Fibroblast of skin of left biceps (primary cell): Measurements from ENCODE around the gene POLDIP3.
"Not testable (repeated sequence)": the region's sequence is repeated elsewhere in the genome, so short reads cannot be mapped to it uniquely, and the experiment has no call there.

ENCODE experiments used
- DNase-seq, 2 experiments: peaks; one replicate each; pipeline ENCODE4 v3.0.0-alpha.2; 2013; ENCODE audit warnings: low read depth in 2 of 2

The POLDIP3 gene

GRCh38 chr22:42584364-42584940, 30.2 kb downstream of the POLDIP3 start:
- DNase-seq, result no peak

DNA sequence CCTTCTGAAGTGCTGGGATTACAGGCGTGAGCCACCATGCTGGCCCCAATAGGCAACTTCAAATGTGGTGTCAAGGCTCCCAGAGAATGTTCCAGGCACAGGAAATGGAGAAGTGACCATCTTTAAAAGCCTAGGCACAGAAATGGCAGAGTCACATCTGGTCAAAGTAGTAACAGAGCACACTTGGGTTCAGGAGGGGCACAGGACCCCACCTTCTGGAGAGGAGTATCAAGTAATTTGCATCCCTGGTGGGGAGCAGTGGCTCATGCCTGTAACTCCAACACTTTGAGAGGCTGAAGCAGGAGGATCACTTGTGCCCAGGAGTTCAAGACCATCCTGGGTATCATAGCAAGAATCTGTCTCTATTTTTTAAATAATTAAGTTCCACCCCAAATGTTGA, 31.7 kb downstream of the POLDIP3 start:
- DNase-seq, result no peak

DNA sequence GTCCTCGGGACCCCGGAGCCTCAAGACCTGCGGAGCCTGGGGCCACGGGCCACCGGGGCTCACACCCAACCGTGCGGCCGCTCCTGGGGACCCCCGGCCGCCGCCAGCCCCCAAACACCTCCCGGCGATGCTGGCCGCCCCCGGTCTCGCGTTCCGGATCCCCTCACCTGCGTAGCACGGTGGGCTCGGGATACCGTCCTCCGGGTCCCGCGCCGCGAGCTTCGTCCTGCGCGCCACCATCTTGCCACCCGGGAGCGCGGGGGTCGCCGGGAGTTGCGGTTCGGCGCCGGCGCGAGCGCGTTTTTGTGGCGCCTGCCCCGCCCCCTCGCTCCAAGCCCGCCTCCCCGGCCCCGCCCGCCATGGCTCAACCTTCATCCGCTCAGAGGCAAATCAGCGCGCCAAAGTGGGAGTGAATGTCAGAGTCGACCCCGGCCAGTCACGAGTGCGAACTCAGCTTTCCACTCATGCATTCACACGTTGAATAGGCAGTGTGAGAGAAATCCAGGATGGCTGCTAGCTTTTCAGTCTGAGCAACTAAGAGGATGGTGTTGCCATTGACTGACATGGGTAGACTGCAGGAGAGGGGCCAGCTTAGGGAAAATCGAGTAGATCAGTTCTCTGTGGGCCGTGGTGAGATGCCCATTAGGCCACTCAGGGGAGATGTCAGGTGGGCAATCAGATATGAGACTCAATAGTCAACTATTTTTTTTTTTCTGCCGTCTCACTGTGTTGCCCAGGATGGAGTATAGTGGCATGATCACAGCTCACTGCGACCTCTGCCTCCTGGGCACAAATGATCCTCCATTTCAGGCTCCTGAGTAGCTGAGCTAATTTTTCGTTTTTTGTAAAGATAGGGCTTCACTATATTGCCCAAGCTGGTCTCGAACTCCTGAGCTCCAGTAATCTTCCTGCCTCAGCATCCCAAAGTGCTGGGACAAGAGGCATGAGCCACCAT, 32.6 kb downstream of the POLDIP3 start:
- DNase-seq, result peak; percentile 13 to 15

GRCh38 chr22:42581194-42581761, 33.4 kb downstream of the POLDIP3 start:
- not testable (repeated sequence) for DNase-seq

DNA sequence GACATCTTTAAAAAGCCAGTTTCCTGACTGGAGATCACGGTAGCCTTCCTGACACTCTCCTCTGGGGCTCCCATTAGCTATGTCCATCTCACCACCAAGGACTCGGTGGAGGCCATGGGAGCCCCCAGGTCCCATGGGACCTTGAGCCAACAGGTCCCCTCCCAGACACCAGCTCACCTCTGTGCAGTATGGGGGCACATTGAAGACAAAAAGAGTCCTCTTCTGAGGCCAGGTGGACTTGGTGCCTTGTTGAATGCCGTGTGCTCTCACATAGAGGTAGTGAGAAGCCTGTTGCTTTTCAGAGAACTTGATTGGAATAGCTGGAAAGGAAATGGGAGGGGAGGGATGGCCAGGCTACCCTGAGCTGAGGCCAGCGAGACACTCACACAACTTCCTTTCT, 34.6 kb downstream of the POLDIP3 start:
- not testable (repeated sequence) for DNase-seq

DNA sequence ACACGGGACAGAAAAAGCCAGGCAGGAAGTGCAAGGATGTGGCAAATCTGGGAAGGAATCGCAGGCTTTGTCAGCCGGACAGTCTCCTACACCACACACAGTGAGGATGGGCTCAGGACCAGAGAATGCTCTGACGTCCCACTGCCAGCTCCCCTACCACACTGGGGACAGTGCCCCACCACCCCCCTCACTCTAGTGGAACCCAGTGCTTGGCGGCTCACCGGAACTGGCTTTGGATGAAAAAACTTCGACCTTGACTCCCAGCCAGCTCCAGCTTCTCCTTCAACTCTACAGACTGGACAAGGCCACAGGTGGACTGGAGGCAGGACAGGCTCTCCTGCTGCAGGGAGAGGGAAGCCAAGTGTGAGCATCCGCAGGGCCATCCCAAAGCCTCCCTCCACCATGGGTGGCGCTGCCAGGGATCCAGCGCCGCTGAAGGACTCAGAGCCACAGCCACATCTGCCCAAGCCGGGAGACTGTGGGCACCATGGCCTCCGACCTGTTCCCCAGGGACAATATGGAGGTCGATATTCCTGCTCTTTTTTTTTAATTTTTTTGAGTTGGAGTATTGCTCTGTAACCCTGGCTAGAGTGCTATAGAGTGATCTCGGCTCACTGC, 37.0 kb downstream of the POLDIP3 start:
- DNase-seq, result no peak

DNA sequence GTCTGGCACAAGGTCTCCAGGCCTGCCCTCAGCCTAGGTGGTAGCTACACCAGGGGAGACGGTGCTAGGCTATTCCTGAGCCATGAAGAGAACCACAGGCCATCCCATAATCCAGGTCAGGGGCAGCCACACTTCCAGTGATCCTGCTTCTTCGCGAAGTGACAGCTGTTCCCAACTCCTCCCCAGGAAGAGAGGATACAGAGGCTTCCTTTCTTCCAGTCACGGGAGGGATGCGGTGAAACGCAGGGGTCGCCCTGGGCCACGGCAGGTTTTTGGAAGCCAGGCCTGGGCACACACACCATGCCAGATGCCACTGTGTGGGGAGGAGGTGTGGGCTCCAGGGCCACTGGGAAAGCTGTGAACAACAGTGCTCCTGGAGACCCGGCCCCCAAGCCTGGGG, 37.5 kb downstream of the POLDIP3 start:
- not testable (repeated sequence) for DNase-seq

DNA sequence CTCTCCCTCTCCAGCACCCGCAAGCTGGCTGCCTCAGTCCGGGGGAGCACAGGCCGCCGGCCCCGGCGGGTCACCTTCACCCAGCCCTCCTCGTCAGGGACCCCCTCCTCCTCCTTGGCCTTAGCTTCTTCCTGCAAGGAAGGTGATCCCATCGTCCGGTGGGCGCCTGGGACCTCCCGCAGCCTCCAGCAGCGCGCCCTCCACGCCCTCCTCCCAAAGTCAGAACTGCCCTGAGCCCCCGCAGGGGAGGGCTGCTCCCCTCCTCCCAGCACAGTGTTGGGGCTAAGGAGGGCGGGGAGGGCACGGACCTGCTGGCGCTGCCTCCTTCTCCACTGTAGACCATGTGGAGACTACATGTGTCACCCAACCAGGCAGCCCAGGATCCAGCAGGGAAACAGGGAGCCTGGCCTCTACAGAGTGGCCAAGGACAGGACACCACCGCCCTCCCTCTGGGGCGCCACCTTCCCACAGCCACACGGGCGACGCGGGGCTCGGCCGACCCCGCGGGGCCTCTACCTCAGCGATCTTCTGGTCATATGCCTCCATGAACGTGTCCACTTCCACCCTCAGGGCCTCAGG, 38.6 kb downstream of the POLDIP3 start:
- not testable (repeated sequence) for DNase-seq

GRCh38 chr22:42574468-42574867, 40.2 kb downstream of the POLDIP3 start:
- DNase-seq, result not testable (repeated sequence)

DNA sequence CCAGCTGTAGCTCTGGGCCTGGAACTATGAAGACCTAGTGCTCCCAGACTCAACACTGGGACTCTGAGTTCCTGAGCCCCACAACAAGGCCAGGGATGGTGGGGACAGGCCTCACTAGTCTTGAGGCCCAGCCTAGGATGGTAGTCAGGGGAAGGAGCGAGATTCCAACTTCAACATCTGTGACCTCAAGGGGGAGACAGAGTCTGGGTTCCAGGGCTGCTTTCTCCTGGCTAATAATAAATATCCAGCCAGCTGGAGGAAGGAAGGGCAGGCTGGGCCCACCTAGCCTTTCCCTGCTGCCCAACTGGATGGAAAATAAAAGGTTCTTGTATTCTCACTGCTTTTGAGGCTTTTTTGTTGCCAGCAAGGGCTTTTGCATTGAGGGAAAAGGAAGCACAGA, 40.6 kb downstream of the POLDIP3 start:
- DNase-seq, result not testable (repeated sequence)

DNA sequence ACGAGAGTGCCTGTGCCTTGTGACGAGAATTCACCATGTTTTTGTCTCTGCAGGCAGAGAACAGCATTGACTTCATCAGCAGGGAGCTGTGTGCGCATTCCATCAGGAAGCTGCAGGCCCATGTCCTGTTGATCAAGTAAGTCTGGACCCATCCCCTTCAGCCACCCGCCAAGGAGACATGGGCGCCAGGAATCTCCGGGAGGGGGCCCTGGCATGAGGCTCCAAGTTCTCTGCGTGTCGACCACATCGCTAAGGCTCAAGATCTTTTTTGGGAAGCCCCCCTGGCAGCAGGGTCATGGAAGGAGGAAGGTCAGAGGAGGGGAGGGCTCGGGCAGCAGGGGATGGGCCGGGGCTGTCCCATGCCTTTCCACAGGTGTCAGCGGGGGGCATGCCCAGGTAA, 43.6 kb downstream of the POLDIP3 start:
- DNase-seq, result not testable (repeated sequence)

DNA sequence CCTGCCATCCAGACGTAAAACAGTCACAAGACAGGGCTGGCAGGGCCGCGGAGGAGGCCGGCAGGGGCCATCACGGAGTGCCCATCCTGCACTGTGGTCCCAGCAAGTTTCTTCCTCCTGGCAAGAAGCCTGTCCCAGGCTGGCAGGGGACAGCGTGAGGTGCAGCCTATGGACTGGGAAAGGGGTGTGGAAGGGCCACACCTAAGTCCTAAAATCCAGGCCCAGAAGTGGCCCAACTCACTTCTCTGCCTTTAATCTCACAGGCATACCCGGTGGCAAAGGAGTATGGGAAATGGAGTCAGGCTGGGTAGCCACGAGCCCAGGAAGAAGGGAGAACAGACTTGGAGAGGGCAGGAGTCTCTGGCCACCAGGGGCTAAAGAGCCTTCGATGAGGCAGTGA, 44.1 kb downstream of the POLDIP3 start:
- not testable (repeated sequence) for DNase-seq

- DNase-seq, result not testable (repeated sequence)
Observed at GRCh38 chr22:42567950-42568349, 46.7 kb downstream of the POLDIP3 start.

DNA sequence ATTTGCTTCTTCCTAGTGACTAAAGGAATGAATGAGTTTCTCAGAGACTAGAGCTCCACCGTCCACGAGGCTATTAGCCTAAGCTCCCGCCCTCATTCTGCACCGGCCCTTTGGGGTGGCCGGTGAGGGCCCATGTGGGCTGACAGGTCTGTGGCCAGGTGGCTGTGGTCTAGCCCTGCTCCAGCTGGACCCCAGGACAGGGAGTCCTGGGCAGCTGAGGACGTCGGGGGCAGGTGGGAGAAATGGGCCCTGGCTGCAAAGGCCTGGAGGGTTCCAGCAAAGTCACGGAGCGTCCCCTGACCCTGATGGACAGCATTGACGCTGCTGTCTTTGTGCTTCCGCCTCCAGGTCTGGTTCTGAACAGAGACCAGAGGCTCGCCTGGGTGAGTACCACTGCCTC, 48.7 kb downstream of the POLDIP3 start:
- DNase-seq, result no peak

- no peak for DNase-seq
Observed at GRCh38 chr22:42564699-42565098, 50.0 kb downstream of the POLDIP3 start.

DNA sequence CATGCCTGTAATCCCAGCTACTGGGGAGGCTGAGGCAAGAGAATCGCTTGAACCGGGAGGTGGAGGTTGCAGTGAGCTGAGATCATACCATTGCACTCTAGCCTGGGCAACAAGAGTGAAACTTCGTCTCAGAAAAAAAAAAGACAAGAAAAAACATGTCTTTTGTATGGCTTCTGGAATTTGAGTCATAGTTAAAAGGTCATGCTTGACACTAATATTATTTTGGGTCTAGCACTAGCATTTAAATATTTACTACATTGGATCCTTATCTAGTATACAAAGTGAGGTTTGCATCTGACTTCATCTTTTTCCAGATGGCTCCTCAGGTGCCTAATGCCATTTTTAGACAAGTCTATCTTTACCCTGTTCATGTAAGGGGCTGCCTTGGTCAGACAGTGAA, 50.7 kb downstream of the POLDIP3 start:
- DNase-seq, result not testable (repeated sequence)

DNA sequence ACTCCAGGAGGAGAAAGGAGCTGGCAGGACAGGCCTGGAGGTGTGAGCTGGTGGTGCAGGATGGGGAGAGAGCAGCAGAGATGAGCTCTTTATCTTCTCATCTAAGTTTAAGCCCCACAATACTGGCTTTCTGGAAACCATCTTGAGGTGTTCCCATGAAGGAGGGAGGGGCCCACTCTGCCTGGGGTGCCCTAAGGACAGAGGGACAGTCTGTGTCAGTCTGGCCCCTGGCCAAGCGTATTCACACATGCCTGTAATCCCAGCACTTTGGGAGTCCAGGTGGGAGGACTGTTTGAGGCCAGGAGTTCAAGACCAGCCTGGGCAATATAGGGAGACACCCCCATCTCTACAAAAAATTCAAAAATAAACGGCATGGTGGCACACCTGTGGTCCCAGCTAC, 52.0 kb downstream of the POLDIP3 start:
- DNase-seq, result no peak

DNA sequence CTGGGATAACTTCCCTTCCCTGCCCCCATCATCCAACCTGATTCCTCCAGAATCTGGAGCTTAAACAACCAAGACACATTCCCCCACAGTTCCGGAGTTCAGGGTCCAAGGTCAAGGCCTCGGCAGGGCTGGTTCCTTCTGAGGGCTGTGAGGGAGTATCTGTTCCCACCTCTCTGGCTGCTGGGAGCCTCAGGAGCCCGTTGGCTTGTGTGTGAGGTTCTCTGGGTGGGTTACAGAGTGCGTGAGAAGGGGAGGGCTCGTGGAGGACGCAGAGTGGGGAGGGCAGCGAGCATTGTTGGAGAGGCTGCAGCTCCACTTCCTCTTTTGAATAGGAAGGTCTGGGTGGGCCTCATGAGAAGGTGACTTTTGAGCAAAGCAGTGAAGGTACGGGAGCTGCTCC, 52.4 kb downstream of the POLDIP3 start:
- no peak for DNase-seq

- DNase-seq, result no peak
Observed at GRCh38 chr22:42561856-42562255, 52.8 kb downstream of the POLDIP3 start.

DNA sequence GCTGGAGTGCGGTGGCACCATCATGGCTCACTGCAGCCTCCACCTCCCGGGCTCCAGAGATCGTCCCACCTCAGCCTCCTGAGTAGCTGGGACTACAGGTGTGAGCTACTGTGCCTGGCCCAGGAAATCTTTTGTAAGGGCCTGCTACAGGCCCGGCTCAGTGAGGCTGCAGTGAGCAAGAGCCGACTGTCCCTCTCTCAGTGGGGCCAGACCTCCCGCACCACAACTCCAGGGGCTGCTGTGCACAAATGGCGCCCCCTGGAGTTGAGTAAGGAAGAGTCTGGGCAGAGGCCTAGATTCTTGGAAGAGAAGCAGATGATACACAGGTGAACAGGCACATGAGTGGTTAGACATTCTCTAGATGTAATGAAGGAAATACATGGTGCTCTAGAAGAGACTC, 53.9 kb downstream of the POLDIP3 start:
- DNase-seq, result no peak

DNA sequence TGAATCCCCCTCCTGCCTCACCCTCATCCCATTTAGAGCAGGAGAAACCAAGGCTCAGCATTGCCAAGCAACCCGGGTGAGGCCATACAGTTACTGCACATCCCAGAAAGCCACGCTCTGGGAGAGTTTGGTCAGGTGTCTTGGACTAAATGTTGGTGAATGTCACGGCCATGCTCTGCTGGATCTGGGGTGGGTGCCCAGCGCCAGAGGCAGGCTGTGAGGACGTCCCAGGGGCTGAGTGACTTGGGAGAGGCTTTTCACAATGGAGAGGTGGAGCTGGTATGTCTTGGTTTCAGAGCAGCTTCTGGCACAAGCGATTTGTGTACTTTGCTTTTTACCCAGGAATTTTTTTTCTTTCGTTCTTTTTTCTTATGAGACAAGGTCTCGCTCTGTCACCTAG, 54.3 kb downstream of the POLDIP3 start:
- no peak for DNase-seq
